IMR-90 (cell line): ENCODE results near the gene OVCA2. TPM values are rescaled to one million over a fixed set of nuclear protein-coding genes. Genes with fewer than 3 reads are reported as not detected.

Source experiments
- ATAC-seq: fragments of 200-7000 bp; cut with Tn5 transposase; 2 replicates; pipeline ENCODE4 v1.9.1; 2020; ENCODE audit warnings: low read depth, mild to moderate bottlenecking, moderate library complexity
- BruUV-seq: library from RNA; stranded (reverse); fragments of 400-500 nt; replicated peaks from 2 replicates; lab custom pipeline; 2021; lab: Mats Ljungman, UMichigan
- CTCF ChIA-PET: fragments of 300-600 bp; formaldehyde crosslinking; extraction: SDS; loops from one replicate; lab custom pipeline; 2021; ENCODE audit warnings: antibody characterized with exemption; lab: Yijun Ruan, JAX
- POLR2A ChIA-PET: fragments of 300-600 bp; sonication (Branson Sonifier 250); formaldehyde crosslinking; loops from one replicate; lab custom pipeline; 2022; ENCODE audit warnings: antibody characterized with exemption; ENCODE audit not compliant: unreplicated experiment; lab: Charles Lee
- DNase-seq: peaks from one replicate; pipeline ENCODE4 v3.0.0; 2013
- H2AFZ ChIP-seq: replicated peaks from 2 replicates; pipeline ENCODE3; 2013; ENCODE audit warnings: low read length, mild to moderate bottlenecking; ENCODE audit not compliant: poor library complexity
- H2AK5ac ChIP-seq: 2 replicates; pipeline ENCODE4 v1.6.1; 2013; ENCODE audit warnings: low read depth, low read length, inconsistent platforms
- H2AK9ac ChIP-seq: replicated peaks from 2 replicates; pipeline ENCODE3; 2013; ENCODE audit warnings: mild to moderate bottlenecking, low read depth, low read length, moderate library complexity; ENCODE audit not compliant: poor library complexity
- H2BK120ac ChIP-seq: 2 replicates; pipeline ENCODE4 v1.6.1; 2013; ENCODE audit warnings: low read depth, low read length, inconsistent platforms
- H2BK15ac ChIP-seq: 3 replicates; pipeline ENCODE4 v1.6.1; 2013; ENCODE audit warnings: low read depth, low read length, inconsistent platforms
- H2BK20ac ChIP-seq: 2 replicates; pipeline ENCODE4 v1.6.1; 2013; ENCODE audit warnings: low read depth, mild to moderate bottlenecking, inconsistent platforms, low read length, moderate library complexity
- H2BK5ac ChIP-seq: 2 replicates; pipeline ENCODE4 v1.6.1; 2013; ENCODE audit warnings: mild to moderate bottlenecking, low read depth, low read length, inconsistent platforms; ENCODE audit not compliant: poor library complexity, severe bottlenecking
- H3K14ac ChIP-seq: replicated peaks from 2 replicates; pipeline ENCODE4 v1.6.1; 2013; ENCODE audit warnings: low read depth, low read length, inconsistent platforms
- H3K18ac ChIP-seq: 2 replicates; pipeline ENCODE4 v1.6.1; 2013; ENCODE audit warnings: low read depth, low read length, control low read depth
- H3K23ac ChIP-seq: 2 replicates; pipeline ENCODE4 v1.6.1; 2013; ENCODE audit warnings: low read depth, low read length, inconsistent platforms
- H3K27ac ChIP-seq: 2 replicates; pipeline ENCODE4 v1.5.1; 2013; ENCODE audit warnings: mild to moderate bottlenecking, control low read depth, low read length; ENCODE audit not compliant: insufficient read depth
- H3K27me3 ChIP-seq: 2 replicates; pipeline ENCODE4 v1.6.1; 2013; ENCODE audit warnings: low read length; ENCODE audit not compliant: control insufficient read depth, insufficient read depth
- H3K36me3 ChIP-seq: 2 replicates; pipeline ENCODE4 v1.6.1; 2013; ENCODE audit warnings: low read length, mixed read lengths; ENCODE audit not compliant: control insufficient read depth, insufficient read depth
- H3K4ac ChIP-seq: 2 replicates; pipeline ENCODE4 v1.6.1; 2013; ENCODE audit warnings: low read depth, low read length, inconsistent platforms
- H3K4me1 ChIP-seq: 2 replicates; pipeline ENCODE4 v1.6.1; 2013; ENCODE audit warnings: low read length, mixed read lengths; ENCODE audit not compliant: control insufficient read depth, insufficient read depth
- H3K4me2 ChIP-seq: 2 replicates; pipeline ENCODE4 v1.6.1; 2013; ENCODE audit warnings: low read depth, mild to moderate bottlenecking, control low read depth, low read length, moderate library complexity
- H3K4me3 ChIP-seq: 2 replicates; pipeline ENCODE4 v1.5.1; 2013; ENCODE audit warnings: low read depth, mild to moderate bottlenecking, control low read depth, low read length, moderate library complexity; ENCODE audit not compliant: insufficient read depth
- H3K56ac ChIP-seq: 2 replicates; pipeline ENCODE4 v1.6.1; 2013; ENCODE audit warnings: low read length, inconsistent platforms; ENCODE audit not compliant: insufficient read depth; ENCODE audit errors: extremely low read depth
- H3K79me1 ChIP-seq, 2 experiments: 2 replicates each; pipeline ENCODE4 v1.6.1; 2013; ENCODE audit warnings: low read length in 2 of 2, inconsistent platforms in 1 of 2, low read depth in 1 of 2
- H3K9ac ChIP-seq: 2 replicates; pipeline ENCODE4 v1.6.1; 2013; ENCODE audit warnings: low read depth, low read length, control low read depth
- H3K9me1 ChIP-seq: 2 replicates; pipeline ENCODE4 v1.6.1; 2013; ENCODE audit warnings: low read length, inconsistent platforms; ENCODE audit not compliant: insufficient read depth
- H3K9me3 ChIP-seq: 2 replicates; pipeline ENCODE4 v1.6.1; 2013; ENCODE audit warnings: low read length; ENCODE audit not compliant: control insufficient read depth, insufficient read depth
- H4K20me1 ChIP-seq: 2 replicates; pipeline ENCODE4 v1.6.1; 2013; ENCODE audit warnings: low read length, inconsistent platforms; ENCODE audit not compliant: insufficient read depth
- H4K5ac ChIP-seq: 2 replicates; pipeline ENCODE4 v1.6.1; 2013; ENCODE audit warnings: mild to moderate bottlenecking, low read depth, low read length, control low read depth
- H4K8ac ChIP-seq, 2 experiments: 2 replicates each; pipeline ENCODE4 v1.6.1; 2013; ENCODE audit warnings: low read depth in 2 of 2, low read length in 2 of 2, control low read depth in 1 of 2, inconsistent platforms in 1 of 2
- H4K91ac ChIP-seq: 2 replicates; pipeline ENCODE4 v1.6.1; 2013; ENCODE audit warnings: low read depth, low read length, inconsistent platforms; ENCODE audit not compliant: insufficient read depth
- BHLHE40 ChIP-seq: fragments of 150-350 bp; IDR thresholded peaks from 2 replicates; pipeline ENCODE4 v1.6.1; 2016; ENCODE audit warnings: mild to moderate bottlenecking, low read depth, low read length
- CEBPB ChIP-seq: IDR thresholded peaks from 2 replicates; pipeline ENCODE4 v1.6.1; 2012; ENCODE audit warnings: low read depth, low read length, improper control_type of control experiment
- CHD1 ChIP-seq: IDR thresholded peaks from 2 replicates; pipeline ENCODE4 v1.6.1; 2012; ENCODE audit warnings: low read depth, low read length, improper control_type of control experiment
- MAFK ChIP-seq: IDR thresholded peaks from 2 replicates; pipeline ENCODE4 v1.6.1; 2012; ENCODE audit warnings: low read depth, low read length, improper control_type of control experiment
- MXI1 ChIP-seq: IDR thresholded peaks from 2 replicates; pipeline ENCODE4 v1.6.1; 2012; ENCODE audit warnings: low read depth, mild to moderate bottlenecking, low read length, moderate library complexity, borderline replicate concordance
- NFE2L2 ChIP-seq: fragments of 150-350 bp; IDR thresholded peaks from 2 replicates; pipeline ENCODE4 v1.6.1; 2016; ENCODE audit warnings: low read depth, mild to moderate bottlenecking, low read length
- POLR2A ChIP-seq: IDR thresholded peaks from 2 replicates; pipeline ENCODE4 v1.6.1; 2012; ENCODE audit warnings: mild to moderate bottlenecking, low read depth, low read length
- RAD21 ChIP-seq: IDR thresholded peaks from 2 replicates; pipeline ENCODE4 v1.6.1; 2012; ENCODE audit warnings: low read length, improper control_type of control experiment
- RFX5 ChIP-seq: IDR thresholded peaks from 2 replicates; pipeline ENCODE4 v1.8.0; 2012; ENCODE audit warnings: low read depth, mild to moderate bottlenecking, low read length, moderate library complexity
- SMC3 ChIP-seq: fragments of 150-350 bp; IDR thresholded peaks from 2 replicates; pipeline ENCODE4 v1.6.1; 2016; ENCODE audit warnings: low read depth, mild to moderate bottlenecking, antibody characterized with exemption, low read length, moderate library complexity
- USF2 ChIP-seq: fragments of 150-350 bp; IDR thresholded peaks from 2 replicates; pipeline ENCODE4 v1.6.1; 2017; ENCODE audit warnings: mild to moderate bottlenecking, antibody characterized with exemption, low read length, low read depth
- WGBS, 2 experiments: methylation state at CpG; one replicate each; pipeline versions ENCODE4 v1.1.5 to v1.1.7; 2013; ENCODE audit warnings: missing lambda C conversion rate in 2 of 2; ENCODE audit not compliant: insufficient read length in 1 of 2; ENCODE audit errors: extremely low coverage in 2 of 2; 5-methylcytosine and 5-hydroxymethylcytosine counted together
- dilution Hi-C: fragments of 300-500 bp; cut with HindIII; formaldehyde crosslinking; loops from one replicate; pipeline ENCODE4 v1.14.3; 2018; ENCODE audit warnings: low sequenced_read_pairs; ENCODE audit not compliant: unreplicated experiment
- in situ Hi-C: fragments of 300-500 bp; cut with MboI; formaldehyde crosslinking; loops from 3 replicates; pipeline ENCODE4 v1.14.3; 2019; ENCODE audit warnings: low sequenced_read_pairs, inconsistent platforms, mixed read lengths
- intact Hi-C: fragments of 100-400 bp; cut with micrococcal nuclease; formaldehyde crosslinking; loops from 2 replicates; pipeline ENCODE4 v1.10.0; 2022
- polyA plus RNA-seq, 3 experiments: library from polyadenylated mRNA; depleted of rRNA; stranded (reverse); fragments of >200 nt; gene quantifications; 2 replicates each; pipeline ENCODE4 v1.2.3, GENCODE V29; 2012; ENCODE audit warnings: low replicate concordance in 1 of 3
- total RNA-seq: library from RNA; depleted of rRNA; stranded (reverse); fragments of >200 nt; gene quantifications from 2 replicates; pipeline ENCODE4 v1.2.3, GENCODE V29; 2012

Gene OVCA2
- total and polyA plus RNA-seq, 2 of the 4 experiments (the other 2 are of a cell fraction) = 38.7 to 46.9 TPM

DNA sequence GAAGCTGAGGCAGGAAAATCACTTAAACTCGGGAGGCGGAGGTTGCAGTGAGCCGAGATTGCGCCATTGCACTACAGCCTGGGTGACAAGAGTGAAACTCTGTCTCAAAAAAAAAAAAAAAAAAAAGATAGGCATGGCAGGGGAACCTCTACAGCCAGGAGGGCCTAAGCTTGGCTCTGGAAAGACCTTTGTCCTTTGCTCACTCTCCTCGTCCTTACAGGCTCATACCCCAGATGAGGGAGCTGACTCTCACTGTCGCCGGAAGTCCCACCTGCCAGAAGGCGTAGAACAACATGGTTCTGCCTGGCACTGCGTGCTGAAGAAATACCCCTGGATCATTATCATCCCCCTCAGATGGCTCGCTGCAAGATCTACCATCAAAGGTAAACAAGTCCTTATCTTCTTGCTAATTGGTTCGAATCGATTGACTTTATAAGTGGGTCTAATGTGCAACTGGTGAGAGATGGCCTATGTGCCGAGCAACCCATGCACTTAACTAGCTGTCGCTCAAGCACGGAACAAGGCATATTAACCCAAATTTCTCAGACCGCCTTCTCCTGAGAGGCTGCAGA lies 46.4 kb upstream of the OVCA2 start:
- Histone ChIP-seq H3K9ac (no peak overlapping the region), H3K9me1 (no peaks in the 10 kb centered on the region), H4K20me1 (no peaks in the 10 kb centered on the region), H3K36me3 (no peaks in the 10 kb centered on the region), H2AK5ac (no peak overlapping the region), H3K9me3 (no peaks in the 10 kb centered on the region), H3K4me3 (no peak overlapping the region), H3K18ac (no peak overlapping the region), H3K4me1 (peaks cover 11% of the 10 kb centered on the region), H3K79me1 (no peaks in the 10 kb centered on the region), H2BK15ac (no peak overlapping the region), H4K91ac (no peak overlapping the region), H3K27me3 (peaks cover 17% of the 10 kb centered on the region), H4K5ac (no peak overlapping the region), H2BK5ac (no peak overlapping the region), H4K8ac (no peak overlapping the region), H2BK20ac (no peak overlapping the region), H3K27ac (no peak overlapping the region), H2AK9ac (no peak overlapping the region), H2AFZ (no peak overlapping the region), H2BK120ac (no peak overlapping the region), H3K23ac (no peak overlapping the region), H3K56ac (no peak overlapping the region), H3K4me2 (no peak overlapping the region), H3K14ac (no peak overlapping the region), H3K4ac (no peak overlapping the region)
- no peak for DNase-seq
- in situ Hi-C loops = no loop called here
- ChIA-PET CTCF (no interaction called here), POLR2A (no interaction called here)
- intact Hi-C loops = no loop called here
- 80% methylated on average over 1 of the region's 16 CpGs; no CpG with 5 or more reads in 1 of the 2 experiments for WGBS, 2 experiments
- BruUV-seq = no TSS peak
- ATAC-seq = no peak
- TF ChIP-seq USF2 = no peak
- no peak for TF ChIP-seq MAFK
- TF ChIP-seq MXI1 = no peak
- no peak for TF ChIP-seq CEBPB
- TF ChIP-seq BHLHE40 = no peak
- TF ChIP-seq POLR2A = no peak
- TF ChIP-seq RFX5 = no peak
- no peak for TF ChIP-seq CHD1
- TF ChIP-seq RAD21 = no peak
- no peak for TF ChIP-seq NFE2L2
- TF ChIP-seq SMC3 = no peak
- dilution Hi-C loops = no loop called here
